B cell (primary cell): Measurements from ENCODE around the gene FGF8. TPM values are rescaled to one million over a fixed set of nuclear protein-coding genes. Genes with fewer than 3 reads are reported as not detected.
A peak's percentile ranks its signal among the peaks of the same experiment; 100 is the strongest.

Experiments used
- ATAC-seq: fragments of 200-7000 bp; cut with Tn5 transposase; one replicate; pipeline ENCODE4 v1.10.0; 2021; ENCODE audit warnings: low read depth, mild to moderate bottlenecking, moderate number of reproducible peaks, moderate library complexity
- CTCF ChIA-PET: fragments of 350-600 bp; sonication (Branson Sonifier 250); formaldehyde crosslinking; loops from one replicate; lab custom pipeline; 2021; ENCODE audit warnings: antibody characterized with exemption, inconsistent platforms; lab: Charles Lee
- POLR2A ChIA-PET: fragments of 350-600 bp; sonication (Branson Sonifier 250); formaldehyde crosslinking; loops from one replicate; lab custom pipeline; 2021; ENCODE audit warnings: antibody characterized with exemption; lab: Charles Lee
- DNase-seq: peaks from one replicate; pipeline ENCODE4 v3.0.0; 2013
- H2AFZ ChIP-seq: 2 replicates; pipeline ENCODE4 v1.6.1; 2012; ENCODE audit warnings: mild to moderate bottlenecking, low read depth, low read length; ENCODE audit not compliant: insufficient read depth, poor library complexity, severe bottlenecking
- H3K27ac ChIP-seq, 2 donors: 1 replicate in 1 of 2; 2 replicates in 1 of 2; pipeline ENCODE4 v1.5.1; 2012 to 2013; ENCODE audit warnings: low read length in 2 of 2, mild to moderate bottlenecking in 2 of 2, moderate library complexity in 1 of 2
- H3K27me3 ChIP-seq, 4 experiments: fragments of 200-600 bp in 1 of 4; sonication (generic) in 1 of 4; replicated peaks in 1 of 4; 1 replicate in 2 of 4; 2 replicates in 2 of 4; pipeline versions ENCODE4 v1.6.1 to v1.7.0; 2013 to 2016; ENCODE audit warnings: low read length in 3 of 4, mild to moderate bottlenecking in 2 of 4, mixed read lengths in 1 of 4, moderate library complexity in 1 of 4; ENCODE audit not compliant: insufficient read depth in 4 of 4, control insufficient read depth in 3 of 4; ENCODE audit errors: control extremely low read depth in 1 of 4
- H3K36me3 ChIP-seq, 2 experiments: replicated peaks in 1 of 2; 1 replicate in 1 of 2; 2 replicates in 1 of 2; pipeline versions ENCODE4 v1.6.1 to v1.7.1; 2013; ENCODE audit warnings: low read length in 1 of 2; ENCODE audit not compliant: insufficient read depth in 2 of 2, control insufficient read depth in 1 of 2; ENCODE audit errors: control extremely low read depth in 1 of 2, extremely low read depth in 1 of 2
- H3K4me1 ChIP-seq, 2 donors: fragments of 200-600 bp in 1 of 2; sonication (generic) in 1 of 2; 1 replicate in 1 of 2; 2 replicates in 1 of 2; pipeline versions ENCODE4 v1.5.1 to v1.6.1; 2013 to 2017; ENCODE audit warnings: low read length in 2 of 2; ENCODE audit not compliant: control insufficient read depth in 2 of 2, insufficient read depth in 2 of 2
- H3K4me2 ChIP-seq: replicated peaks from 2 replicates; pipeline ENCODE3; 2012; ENCODE audit warnings: mild to moderate bottlenecking, low read depth, low read length; ENCODE audit not compliant: poor library complexity, severe bottlenecking
- H3K4me3 ChIP-seq, 5 experiments: fragments of 200-600 bp in 1 of 5; sonication (generic) in 1 of 5; 1 replicate in 3 of 5; 2 replicates in 2 of 5; pipeline versions ENCODE4 v1.5.1 to v1.7.0; 2011 to 2016; ENCODE audit warnings: low read length in 4 of 5, mild to moderate bottlenecking in 4 of 5, low read depth in 2 of 5, control low read depth in 1 of 5, moderate library complexity in 1 of 5; ENCODE audit not compliant: insufficient read depth in 1 of 5; ENCODE audit errors: control extremely low read depth in 1 of 5, extremely low read depth in 1 of 5
- H3K79me2 ChIP-seq: fragments of 200-600 bp; sonication (generic); one replicate; pipeline ENCODE4 v1.6.0; 2016; ENCODE audit warnings: low read length; ENCODE audit not compliant: control insufficient read depth, insufficient read depth
- H3K9ac ChIP-seq: fragments of 200-600 bp; sonication (generic); 2 replicates; pipeline ENCODE4 v1.6.1; 2017; ENCODE audit warnings: mild to moderate bottlenecking, low read length, moderate library complexity
- H3K9me3 ChIP-seq, 3 donors: one replicate each; pipeline versions ENCODE4 v1.6.1 to v1.7.1; 2013; ENCODE audit warnings: low read length in 2 of 3; ENCODE audit not compliant: control insufficient read depth in 2 of 3, insufficient read depth in 1 of 3; ENCODE audit errors: control extremely low read depth in 1 of 3
- H4K20me1 ChIP-seq: 2 replicates; pipeline ENCODE4 v1.6.0; 2012; ENCODE audit warnings: mild to moderate bottlenecking, low read length; ENCODE audit not compliant: insufficient read depth, control insufficient read depth, poor library complexity, severe bottlenecking
- H3K27ac Mint-ChIP-seq: one replicate; pipeline ENCODE4 v1.8.0; 2021; ENCODE audit warnings: mixed read lengths
- H3K27me3 Mint-ChIP-seq: one replicate; pipeline ENCODE4 v1.8.0; 2021; ENCODE audit warnings: mixed read lengths
- H3K4me1 Mint-ChIP-seq: one replicate; pipeline ENCODE4 v1.8.0; 2021; ENCODE audit warnings: mixed read lengths
- H3K4me3 Mint-ChIP-seq: one replicate; pipeline ENCODE4 v1.8.0; 2021; ENCODE audit warnings: mixed read lengths
- H3K9me3 Mint-ChIP-seq: one replicate; pipeline ENCODE4 v1.8.0; 2022; ENCODE audit warnings: mixed read lengths; ENCODE audit not compliant: insufficient read depth
- CTCF ChIP-seq: fragments of 200-600 bp; IDR thresholded peaks from one replicate; pipeline ENCODE4 v1.8.0; 2022; ENCODE audit warnings: antibody characterized with exemption, mild to moderate bottlenecking
- EZH2 ChIP-seq: IDR thresholded peaks from 2 replicates; pipeline ENCODE4 v1.6.1; 2012; ENCODE audit warnings: borderline replicate concordance, low read depth, mild to moderate bottlenecking, moderate library complexity, low read length; ENCODE audit not compliant: insufficient read depth, poor library complexity, severe bottlenecking
- WGBS: methylation state at CpG from one replicate; pipeline ENCODE4 v1.1.5; 2013; ENCODE audit warnings: missing lambda C conversion rate; ENCODE audit not compliant: insufficient coverage; 5-methylcytosine and 5-hydroxymethylcytosine counted together
- intact Hi-C: fragments of 100-400 bp; cut with micrococcal nuclease; formaldehyde crosslinking; loops from one replicate; pipeline ENCODE4 v1.10.0; 2022
- polyA plus RNA-seq: library from polyadenylated mRNA; depleted of rRNA; stranded (reverse); fragments of >200 nt; gene quantifications from 2 replicates; pipeline ENCODE4 v1.2.3, GENCODE V29; 2012
- total RNA-seq, 2 donors: library from RNA; stranded (reverse); fragments of 120-200 nt in 1 of 2; gene quantifications; 1 replicate in 1 of 2; 2 replicates in 1 of 2; pipeline versions ENCODE4 v1.2.3 to v1.2.4, GENCODE V29; 2013 to 2022

Gene FGF8
- total and polyA plus RNA-seq, 2 donors (not counting 1 experiment from before 2014, with no cell fraction given) = not detected

GRCh38 chr10:101780187-101780817 is 4.4 kb upstream of the FGF8 start:
- H3K9ac ChIP-seq = peak overlapping the region; percentile 72
- H3K27ac ChIP-seq = no peak overlapping the region
- ATAC-seq (no peak), DNase-seq (no peak)
- Mint-ChIP-seq H3K9me3 (no peaks in the 10 kb centered on the region), H3K4me1 (peaks cover 67% of the 10 kb centered on the region), H3K27me3 (peaks cover 20% of the 10 kb centered on the region), H3K27ac (peak overlapping the region; percentile 32), H3K4me3 (peak overlapping the region; percentile 91)
- H3K4me2 ChIP-seq = peak overlapping the region; percentile 92
- peak overlapping the region; percentile 36 to 77 (median 57) for H3K4me3 ChIP-seq
- H3K4me1 ChIP-seq = peaks cover 42 to 66% of the 10 kb centered on the region in 2 donors
- H3K9me3 ChIP-seq = peaks cover 0 to 15% (median 0%) of the 10 kb centered on the region in 3 donors
- TF ChIP-seq EZH2 (no peak), CTCF (peak; percentile 34)
- peaks cover 52% of the 10 kb centered on the region for H4K20me1 ChIP-seq
- H3K27me3 ChIP-seq = peaks cover 0 to 37% (median 19%) of the 10 kb centered on the region in 4 experiments
- peaks cover 24% of the 10 kb centered on the region for H3K79me2 ChIP-seq
- ChIA-PET POLR2A (no interaction called here), CTCF (interaction anchor here (1.0 to 5.0 kb wide), 11 partner anchors 10 to 566 kb away, joined by 3 to 48 read pairs (median 7); partner anchors contain the start of gene OGA)
- WGBS = 39% methylated on average over 5 of the region's 17 CpGs
- H2AFZ ChIP-seq = peak overlapping the region; percentile 72
- intact Hi-C loops = loop anchor here (1.0 to 5.0 kb wide), 5 partner anchors 14 to 293 kb away; partner anchors contain the start of genes DPCD, FBXW4 and POLL
- H3K36me3 ChIP-seq = peaks cover 0 to 9% of the 10 kb centered on the region in 2 experiments
